HFF-Myc (cell line): Measurements from ENCODE around the gene RRP8.

Experiments used
- DNase-seq: peaks from one replicate; pipeline ENCODE4 v3.0.0-alpha.2; 2011; ENCODE audit warnings: low read depth; ENCODE audit errors: extremely low read depth
- H3K4me3 ChIP-seq: replicated peaks from 2 replicates; pipeline ENCODE4 v1.5.1; 2011; ENCODE audit warnings: low read depth, mild to moderate bottlenecking, control low read depth, low read length
- TF ChIP-seq, protein P1 (sequence below): IDR thresholded peaks from 2 replicates; pipeline ENCODE4 v1.5.1; 2012; ENCODE audit warnings: mild to moderate bottlenecking, low read depth, low read length, control low read depth; ENCODE audit errors: missing control alignments

Gene RRP8

GRCh38 chr11:6599881-6600390 lies 3.5 kb downstream of the RRP8 start:
- no peak for DNase-seq
- TF ChIP-seq, protein P1, sequence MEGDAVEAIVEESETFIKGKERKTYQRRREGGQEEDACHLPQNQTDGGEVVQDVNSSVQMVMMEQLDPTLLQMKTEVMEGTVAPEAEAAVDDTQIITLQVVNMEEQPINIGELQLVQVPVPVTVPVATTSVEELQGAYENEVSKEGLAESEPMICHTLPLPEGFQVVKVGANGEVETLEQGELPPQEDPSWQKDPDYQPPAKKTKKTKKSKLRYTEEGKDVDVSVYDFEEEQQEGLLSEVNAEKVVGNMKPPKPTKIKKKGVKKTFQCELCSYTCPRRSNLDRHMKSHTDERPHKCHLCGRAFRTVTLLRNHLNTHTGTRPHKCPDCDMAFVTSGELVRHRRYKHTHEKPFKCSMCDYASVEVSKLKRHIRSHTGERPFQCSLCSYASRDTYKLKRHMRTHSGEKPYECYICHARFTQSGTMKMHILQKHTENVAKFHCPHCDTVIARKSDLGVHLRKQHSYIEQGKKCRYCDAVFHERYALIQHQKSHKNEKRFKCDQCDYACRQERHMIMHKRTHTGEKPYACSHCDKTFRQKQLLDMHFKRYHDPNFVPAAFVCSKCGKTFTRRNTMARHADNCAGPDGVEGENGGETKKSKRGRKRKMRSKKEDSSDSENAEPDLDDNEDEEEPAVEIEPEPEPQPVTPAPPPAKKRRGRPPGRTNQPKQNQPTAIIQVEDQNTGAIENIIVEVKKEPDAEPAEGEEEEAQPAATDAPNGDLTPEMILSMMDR: no peak
- H3K4me3 ChIP-seq: no peak overlapping the region

DNA sequence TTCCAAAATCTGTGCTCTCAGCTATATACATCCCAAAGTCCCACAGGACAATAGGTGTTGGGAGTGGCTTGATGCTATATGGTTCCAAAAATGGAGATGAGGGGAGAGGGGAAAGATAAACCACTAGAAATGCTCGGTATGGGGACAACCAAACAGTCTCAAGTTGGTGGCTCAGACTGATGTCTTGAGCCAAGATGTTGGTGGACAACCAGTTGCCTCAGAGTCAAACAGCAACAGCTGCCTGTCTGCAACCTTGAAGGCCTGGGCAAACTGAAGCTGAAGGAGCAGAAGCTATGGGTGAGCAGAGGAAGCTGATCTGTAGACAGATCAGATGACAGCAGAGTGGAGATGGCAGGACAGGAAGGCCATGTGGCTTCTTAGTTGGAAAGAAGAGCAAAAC lies 4.0 kb downstream of the RRP8 start:
- no peak overlapping the region for H3K4me3 ChIP-seq
- no peak for DNase-seq
- TF ChIP-seq, protein P1: no peak

DNA sequence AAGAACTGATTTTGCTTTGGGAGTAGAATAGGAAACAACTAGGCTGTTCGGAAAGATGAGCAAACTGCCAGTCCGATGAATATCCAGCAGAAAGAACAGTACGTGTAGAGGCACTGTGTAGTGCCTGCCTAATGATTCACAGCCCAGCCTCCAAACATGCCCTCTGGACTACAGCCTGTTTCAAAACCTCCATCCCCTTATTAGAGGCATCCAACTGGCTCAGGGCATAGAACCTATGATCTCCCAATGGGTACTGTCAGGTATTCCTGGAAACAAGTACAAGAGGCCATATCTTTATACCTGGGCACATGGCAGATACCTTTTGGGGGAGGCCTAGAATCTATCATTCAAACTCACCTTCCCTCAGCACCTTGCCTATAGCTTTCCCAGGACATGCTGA lies 4.9 kb downstream of the RRP8 start:
- TF ChIP-seq, protein P1: no peak
- DNase-seq: no peak
- H3K4me3 ChIP-seq: no peak overlapping the region

- no peak overlapping the region for H3K4me3 ChIP-seq
- no peak for DNase-seq
- TF ChIP-seq, protein P1: no peak
These were observed 7.1 kb downstream of the RRP8 start for GRCh38 chr11:6596239-6596877.

- DNase-seq: no peak
- H3K4me3 ChIP-seq: no peak overlapping the region
- TF ChIP-seq, protein P1: no peak
These were observed 9.2 kb downstream of the RRP8 start for GRCh38 chr11:6594142-6594768.

DNA sequence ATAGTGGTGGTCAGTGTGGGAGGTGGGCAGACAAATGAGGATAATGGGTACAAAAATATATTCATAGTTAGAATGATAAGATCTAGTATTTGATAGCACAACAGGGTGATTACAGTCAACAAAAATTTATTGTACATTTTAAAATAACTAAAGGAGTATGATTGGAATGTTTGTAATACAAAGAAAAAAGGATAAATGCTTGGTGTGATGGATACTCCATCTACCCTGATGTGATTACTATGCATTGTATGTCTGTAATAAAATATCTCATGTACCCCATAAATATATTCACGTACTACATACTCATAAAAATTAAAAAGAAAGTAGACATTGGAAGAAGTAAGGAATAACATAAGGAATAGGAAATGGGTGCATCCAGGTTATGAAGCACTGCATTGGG lies 15.4 kb downstream of the RRP8 start:
- H3K4me3 ChIP-seq: no peak overlapping the region
- TF ChIP-seq, protein P1: no peak
- no peak for DNase-seq
